Stimulated activated CD8-positive, alpha-beta memory T cell treated with anti-CD3 and anti-CD28 coated beads, Interleukin-7, amount 100 ng/mL, for 4 hours (primary cell): ENCODE data around the gene OR6N1.

Experiments used
- DNase-seq, 2 donors: peaks; one replicate each; pipeline ENCODE4 v3.0.0-alpha.2; 2020; ENCODE audit warnings: low read depth in 2 of 2

OR6N1 gene

GRCh38 chr1:158752155-158752712, 19.8 kb downstream of the OR6N1 start:
- DNase-seq: no peak

GRCh38 chr1:158735848-158736247, 36.1 kb downstream of the OR6N1 start:
- DNase-seq: no peak

GRCh38 chr1:158732524-158732923, 39.5 kb downstream of the OR6N1 start:
- no peak for DNase-seq

GRCh38 chr1:158731707-158732106, 40.3 kb downstream of the OR6N1 start:
- no peak for DNase-seq

GRCh38 chr1:158730453-158730852, 41.5 kb downstream of the OR6N1 start:
- DNase-seq: no peak

- no peak for DNase-seq
Observed at GRCh38 chr1:158728510-158729225, 43.3 kb downstream of the OR6N1 start.

- DNase-seq: no peak
Observed at GRCh38 chr1:158724442-158724841, 47.6 kb downstream of the OR6N1 start.

GRCh38 chr1:158720620-158721019, 51.4 kb downstream of the OR6N1 start, which contains the start of gene OR6K3:
OR6K3 (minus strand) TSS chr1:158720720; CDS start chr1:158718115, 2,605 bp downstream.
- DNase-seq: no peak

- no peak for DNase-seq
Observed at GRCh38 chr1:158719664-158720063, 52.3 kb downstream of the OR6N1 start.

GRCh38 chr1:158717344-158717743, 54.7 kb downstream of the OR6N1 start:
- DNase-seq: no peak

- DNase-seq: no peak
Observed at GRCh38 chr1:158716335-158716734, 55.7 kb downstream of the OR6N1 start.

- no peak for DNase-seq
Observed at GRCh38 chr1:158714754-158715153, 57.2 kb downstream of the OR6N1 start.
